HL-60 (cell line): Measurements from ENCODE around the gene MAP6.

Experiments
- DNase-seq, 2 experiments: peaks; one replicate each; pipeline ENCODE4 v3.0.0-alpha.2; 2010 to 2020; ENCODE audit warnings: low read depth in 1 of 2, low spot score in 1 of 2
- H3K27ac ChIP-seq: fragments of 250-450 bp; sonication (Bioruptor Pico); replicated peaks from 2 replicates; pipeline ENCODE4 v1.5.1; 2020; ENCODE audit warnings: mild to moderate bottlenecking, moderate library complexity
- H3K27me3 ChIP-seq: fragments of 250-450 bp; sonication (Bioruptor Pico); 2 replicates; pipeline ENCODE4 v1.5.1; 2021; ENCODE audit warnings: mild to moderate bottlenecking, moderate library complexity; ENCODE audit not compliant: insufficient read depth, poor library complexity, severe bottlenecking
- H3K4me3 ChIP-seq: replicated peaks from 2 replicates; pipeline ENCODE4 v1.5.1; 2011; ENCODE audit warnings: mild to moderate bottlenecking, control low read depth, low read length; ENCODE audit not compliant: insufficient read depth
- GABPA ChIP-seq: IDR thresholded peaks from 2 replicates; pipeline ENCODE4 v1.6.1; 2012; ENCODE audit warnings: low read depth
- POLR2AphosphoS5 ChIP-seq: IDR thresholded peaks from 2 replicates; pipeline ENCODE4 v1.6.1; 2012; ENCODE audit warnings: low read depth
- SPI1 ChIP-seq: IDR thresholded peaks from 2 replicates; pipeline ENCODE4 v1.6.1; 2012; ENCODE audit warnings: low read depth, mild to moderate bottlenecking, borderline replicate concordance
- TF ChIP-seq, protein P1 (sequence below): IDR thresholded peaks from 2 replicates; pipeline ENCODE4 v1.6.1; 2012; ENCODE audit warnings: low read depth; ENCODE audit not compliant: insufficient replicate concordance
- TF ChIP-seq, protein P2 (sequence below): IDR thresholded peaks from one replicate; pipeline ENCODE4 v1.5.1; 2011; ENCODE audit warnings: low read length, control low read depth, inconsistent platforms; ENCODE audit not compliant: insufficient read depth

MAP6 gene

DNA sequence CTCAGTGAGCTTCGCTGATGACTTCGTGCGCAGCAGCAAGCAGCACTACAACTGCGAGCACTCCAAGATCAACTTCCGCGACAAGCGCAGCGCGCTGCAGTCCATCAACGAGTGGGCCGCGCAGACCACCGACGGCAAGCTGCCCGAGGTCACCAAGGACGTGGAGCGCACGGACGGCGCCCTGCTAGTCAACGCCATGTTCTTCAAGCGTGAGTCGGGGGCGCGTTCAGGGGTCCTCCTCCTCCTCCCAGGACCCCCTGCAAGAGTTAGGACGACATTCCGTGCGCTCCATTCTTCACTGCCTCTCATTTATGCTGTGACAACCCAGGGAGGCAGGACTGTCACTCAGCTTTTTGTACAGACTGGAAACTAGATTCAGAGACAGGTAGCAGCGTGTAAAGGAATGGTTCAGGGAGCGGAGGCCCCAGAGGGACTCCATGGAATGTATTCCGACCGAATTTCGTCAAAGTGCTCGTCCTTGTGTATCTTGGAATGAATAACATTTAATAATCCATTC lies 102.0 kb downstream of the MAP6 start:
- no peak overlapping the region for H3K27ac ChIP-seq
- TF ChIP-seq, protein P1, sequence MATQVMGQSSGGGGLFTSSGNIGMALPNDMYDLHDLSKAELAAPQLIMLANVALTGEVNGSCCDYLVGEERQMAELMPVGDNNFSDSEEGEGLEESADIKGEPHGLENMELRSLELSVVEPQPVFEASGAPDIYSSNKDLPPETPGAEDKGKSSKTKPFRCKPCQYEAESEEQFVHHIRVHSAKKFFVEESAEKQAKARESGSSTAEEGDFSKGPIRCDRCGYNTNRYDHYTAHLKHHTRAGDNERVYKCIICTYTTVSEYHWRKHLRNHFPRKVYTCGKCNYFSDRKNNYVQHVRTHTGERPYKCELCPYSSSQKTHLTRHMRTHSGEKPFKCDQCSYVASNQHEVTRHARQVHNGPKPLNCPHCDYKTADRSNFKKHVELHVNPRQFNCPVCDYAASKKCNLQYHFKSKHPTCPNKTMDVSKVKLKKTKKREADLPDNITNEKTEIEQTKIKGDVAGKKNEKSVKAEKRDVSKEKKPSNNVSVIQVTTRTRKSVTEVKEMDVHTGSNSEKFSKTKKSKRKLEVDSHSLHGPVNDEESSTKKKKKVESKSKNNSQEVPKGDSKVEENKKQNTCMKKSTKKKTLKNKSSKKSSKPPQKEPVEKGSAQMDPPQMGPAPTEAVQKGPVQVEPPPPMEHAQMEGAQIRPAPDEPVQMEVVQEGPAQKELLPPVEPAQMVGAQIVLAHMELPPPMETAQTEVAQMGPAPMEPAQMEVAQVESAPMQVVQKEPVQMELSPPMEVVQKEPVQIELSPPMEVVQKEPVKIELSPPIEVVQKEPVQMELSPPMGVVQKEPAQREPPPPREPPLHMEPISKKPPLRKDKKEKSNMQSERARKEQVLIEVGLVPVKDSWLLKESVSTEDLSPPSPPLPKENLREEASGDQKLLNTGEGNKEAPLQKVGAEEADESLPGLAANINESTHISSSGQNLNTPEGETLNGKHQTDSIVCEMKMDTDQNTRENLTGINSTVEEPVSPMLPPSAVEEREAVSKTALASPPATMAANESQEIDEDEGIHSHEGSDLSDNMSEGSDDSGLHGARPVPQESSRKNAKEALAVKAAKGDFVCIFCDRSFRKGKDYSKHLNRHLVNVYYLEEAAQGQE, result no peak
- TF ChIP-seq SPI1 (no peak), POLR2AphosphoS5 (no peak), GABPA (no peak)
- TF ChIP-seq, protein P2, sequence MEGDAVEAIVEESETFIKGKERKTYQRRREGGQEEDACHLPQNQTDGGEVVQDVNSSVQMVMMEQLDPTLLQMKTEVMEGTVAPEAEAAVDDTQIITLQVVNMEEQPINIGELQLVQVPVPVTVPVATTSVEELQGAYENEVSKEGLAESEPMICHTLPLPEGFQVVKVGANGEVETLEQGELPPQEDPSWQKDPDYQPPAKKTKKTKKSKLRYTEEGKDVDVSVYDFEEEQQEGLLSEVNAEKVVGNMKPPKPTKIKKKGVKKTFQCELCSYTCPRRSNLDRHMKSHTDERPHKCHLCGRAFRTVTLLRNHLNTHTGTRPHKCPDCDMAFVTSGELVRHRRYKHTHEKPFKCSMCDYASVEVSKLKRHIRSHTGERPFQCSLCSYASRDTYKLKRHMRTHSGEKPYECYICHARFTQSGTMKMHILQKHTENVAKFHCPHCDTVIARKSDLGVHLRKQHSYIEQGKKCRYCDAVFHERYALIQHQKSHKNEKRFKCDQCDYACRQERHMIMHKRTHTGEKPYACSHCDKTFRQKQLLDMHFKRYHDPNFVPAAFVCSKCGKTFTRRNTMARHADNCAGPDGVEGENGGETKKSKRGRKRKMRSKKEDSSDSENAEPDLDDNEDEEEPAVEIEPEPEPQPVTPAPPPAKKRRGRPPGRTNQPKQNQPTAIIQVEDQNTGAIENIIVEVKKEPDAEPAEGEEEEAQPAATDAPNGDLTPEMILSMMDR, result no peak
- H3K27me3 ChIP-seq, result peaks cover 14% of the 10 kb centered on the region
- H3K4me3 ChIP-seq, result no peak overlapping the region
- DNase-seq, result no peak

DNA sequence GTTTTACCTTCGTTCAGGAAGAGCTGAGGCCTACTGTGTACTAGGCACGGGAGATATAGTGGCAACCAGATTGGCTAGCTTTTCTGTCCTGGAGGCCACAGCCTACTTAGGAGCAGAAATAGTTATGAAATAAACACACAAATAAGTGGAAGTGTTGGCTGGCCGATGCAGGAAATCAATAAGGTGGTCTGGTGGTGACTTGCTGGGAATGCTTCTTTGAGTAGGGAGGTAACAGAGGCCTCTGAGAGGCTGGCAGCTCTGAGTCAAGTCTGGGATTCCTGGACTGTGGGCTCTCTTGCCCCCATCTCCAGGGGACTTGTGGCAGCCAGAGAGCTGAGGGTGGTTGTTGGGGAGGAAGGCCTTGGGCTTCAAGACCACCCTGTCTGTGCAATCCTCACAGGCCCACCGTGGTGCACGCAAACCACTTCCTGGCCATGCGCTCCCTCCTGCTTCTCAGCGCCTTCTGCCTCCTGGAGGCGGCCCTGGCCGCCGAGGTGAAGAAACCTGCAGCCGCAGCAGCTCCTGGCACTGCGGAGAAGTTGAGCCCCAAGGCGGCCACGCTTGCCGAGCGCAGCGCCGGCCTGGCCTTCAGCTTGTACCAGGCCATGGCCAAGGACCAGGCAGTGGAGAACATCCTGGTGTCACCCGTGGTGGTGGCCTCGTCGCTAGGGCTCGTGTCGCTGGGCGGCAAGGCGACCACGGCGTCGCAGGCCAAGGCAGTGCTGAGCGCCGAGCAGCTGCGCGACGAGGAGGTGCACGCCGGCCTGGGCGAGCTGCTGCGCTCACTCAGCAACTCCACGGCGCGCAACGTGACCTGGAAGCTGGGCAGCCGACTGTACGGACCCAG lies 102.7 kb downstream of the MAP6 start:
- no peak overlapping the region for H3K4me3 ChIP-seq
- TF ChIP-seq, protein P1, result no peak
- TF ChIP-seq, protein P2, result no peak
- TF ChIP-seq GABPA, result no peak
- DNase-seq, result no peak
- no peak overlapping the region for H3K27ac ChIP-seq
- H3K27me3 ChIP-seq, result peaks cover 21% of the 10 kb centered on the region

DNA sequence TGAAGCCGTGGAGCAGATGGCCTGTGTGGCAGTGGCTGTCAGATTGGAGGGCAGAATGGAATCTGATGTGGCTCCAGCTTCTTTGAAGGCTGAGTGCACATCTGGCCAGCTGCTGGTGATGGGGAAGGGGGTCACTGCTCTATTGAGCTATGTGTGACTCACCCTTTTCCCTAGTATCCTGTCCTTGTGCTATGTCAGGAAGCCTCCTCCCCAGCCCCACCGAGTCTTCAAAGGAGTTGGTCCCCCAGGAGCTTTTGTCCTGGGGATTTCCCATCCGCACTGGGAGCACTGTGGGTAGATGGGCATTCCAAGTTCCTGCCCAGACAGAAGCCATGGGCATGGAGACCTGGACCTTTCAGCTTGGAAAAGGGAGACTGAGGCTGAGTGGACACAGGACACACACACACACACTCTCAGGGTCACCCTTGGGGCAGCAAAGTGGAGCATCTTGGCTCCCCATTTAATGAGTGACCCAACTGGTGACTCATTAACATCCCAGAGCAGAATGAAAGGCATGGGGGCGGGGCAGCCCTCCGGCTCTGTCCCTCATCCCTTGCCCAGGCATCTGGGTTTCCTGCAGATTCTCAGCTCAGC lies 103.5 kb downstream of the MAP6 start:
- no peak for DNase-seq
- Histone ChIP-seq H3K27ac (no peak overlapping the region), H3K4me3 (no peak overlapping the region)

More for the DNA sequence above, 103.5 kb downstream of the MAP6 start:
- peaks cover 29% of the 10 kb centered on the region for H3K27me3 ChIP-seq
- TF ChIP-seq SPI1 (no peak), POLR2AphosphoS5 (no peak), GABPA (no peak)
- TF ChIP-seq, protein P2, result no peak
- TF ChIP-seq, protein P1, result no peak
